ENCODE measurements around the gene UGT1A3.
"Not testable (repeated sequence)": the region's sequence is repeated elsewhere in the genome, so short reads cannot be mapped to it uniquely, and the experiment has no call there.

Gene UGT1A3

GRCh38 chr2:233707940-233708644, 20.8 kb upstream of the UGT1A3 start:
- no peak for DNase-seq (ENCODE audit: low spot score)

DNA sequence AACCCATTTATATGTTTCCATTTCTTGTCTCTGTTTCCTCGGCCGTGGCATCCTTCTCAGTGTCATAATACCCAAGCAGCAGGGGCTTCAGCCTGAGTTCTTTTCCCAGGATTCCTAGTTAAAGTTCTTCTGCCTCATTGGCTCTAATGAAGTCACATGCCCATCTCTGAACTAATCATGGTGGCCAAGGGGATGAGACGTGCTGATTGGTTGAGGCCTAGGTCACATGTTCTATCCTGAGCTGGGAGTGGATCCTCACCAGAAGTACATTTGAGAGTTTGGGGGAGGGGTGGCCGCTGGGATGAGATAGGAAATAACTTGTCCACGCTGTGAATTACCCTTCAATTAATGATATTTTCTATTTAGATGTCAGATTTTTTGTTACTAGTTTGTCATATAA, 19.9 kb upstream of the UGT1A3 start:
- no peak for DNase-seq (ENCODE audit: low spot score)

DNA sequence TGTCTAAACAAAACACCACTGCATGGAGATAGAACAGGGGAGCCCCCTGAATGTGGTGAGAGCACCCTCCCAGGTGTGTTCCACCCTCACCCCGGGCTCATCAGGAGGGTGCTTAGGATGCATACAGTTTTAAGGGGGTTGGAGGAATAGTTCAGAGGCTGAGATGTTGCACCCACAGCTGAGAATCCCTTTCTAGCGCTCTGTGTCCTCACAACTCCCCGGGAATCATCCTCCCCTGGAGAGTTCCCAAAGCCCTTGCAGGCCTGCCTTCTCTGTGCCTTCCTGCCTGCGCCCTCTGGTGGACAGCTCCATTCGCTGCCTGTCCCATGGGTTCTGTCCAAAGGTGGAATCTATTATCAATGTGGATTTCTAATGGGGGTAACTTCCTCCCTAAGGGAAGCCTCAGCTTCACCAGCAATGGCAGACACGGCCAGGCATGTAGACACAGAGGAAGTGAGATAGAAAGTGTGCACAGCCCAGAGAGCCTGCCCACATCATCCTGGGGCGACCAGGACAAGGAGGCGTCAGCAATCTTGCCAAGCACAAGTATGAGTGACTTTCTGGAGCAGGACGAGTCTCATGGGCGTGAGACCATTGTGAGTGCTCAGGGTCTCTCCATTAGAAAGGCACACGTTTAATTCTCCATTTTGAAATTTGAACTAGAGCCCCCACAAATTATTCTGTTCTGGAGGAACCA, 17.4 kb upstream of the UGT1A3 start:
- peak; percentile 52 for DNase-seq (ENCODE audit: low spot score)

GRCh38 chr2:233712611-233713261, 16.1 kb upstream of the UGT1A3 start, which contains the start of gene UGT1A5:
Gene UGT1A5, plus strand, starts transcription at chr2:233712907. Its CDS starts 85 bp downstream, at chr2:233712992.
- no peak for DNase-seq (ENCODE audit: low spot score)

GRCh38 chr2:233713262-233713615, 15.6 kb upstream of the UGT1A3 start:
- DNase-seq (ENCODE audit: low spot score), result no peak

GRCh38 chr2:233714121-233714520, 14.7 kb upstream of the UGT1A3 start:
- no peak for DNase-seq (ENCODE audit: low spot score)

DNA sequence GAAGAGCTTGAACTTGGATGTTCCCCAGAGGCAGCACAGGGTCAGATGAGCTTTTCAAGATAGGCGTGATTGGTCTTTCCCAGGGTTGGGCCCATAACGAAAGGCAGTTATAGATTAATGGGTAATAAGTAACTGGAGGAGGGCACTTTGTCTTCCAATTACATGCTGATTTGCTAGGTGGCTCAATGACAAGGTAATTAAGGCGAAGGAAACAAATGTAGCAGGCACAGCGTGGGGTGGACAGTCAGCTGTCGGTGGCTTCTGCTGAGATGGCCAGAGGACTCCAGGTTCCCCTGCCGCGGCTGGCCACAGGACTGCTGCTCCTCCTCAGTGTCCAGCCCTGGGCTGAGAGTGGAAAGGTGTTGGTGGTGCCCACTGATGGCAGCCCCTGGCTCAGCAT, 10.3 kb upstream of the UGT1A3 start, which contains the start of gene UGT1A4:
TSS of gene UGT1A4 (plus strand) at position 185 of the 400 bp plus-strand sequence. CDS start at position 270, 85 bp downstream.
- no peak for DNase-seq (ENCODE audit: low spot score)

DNA sequence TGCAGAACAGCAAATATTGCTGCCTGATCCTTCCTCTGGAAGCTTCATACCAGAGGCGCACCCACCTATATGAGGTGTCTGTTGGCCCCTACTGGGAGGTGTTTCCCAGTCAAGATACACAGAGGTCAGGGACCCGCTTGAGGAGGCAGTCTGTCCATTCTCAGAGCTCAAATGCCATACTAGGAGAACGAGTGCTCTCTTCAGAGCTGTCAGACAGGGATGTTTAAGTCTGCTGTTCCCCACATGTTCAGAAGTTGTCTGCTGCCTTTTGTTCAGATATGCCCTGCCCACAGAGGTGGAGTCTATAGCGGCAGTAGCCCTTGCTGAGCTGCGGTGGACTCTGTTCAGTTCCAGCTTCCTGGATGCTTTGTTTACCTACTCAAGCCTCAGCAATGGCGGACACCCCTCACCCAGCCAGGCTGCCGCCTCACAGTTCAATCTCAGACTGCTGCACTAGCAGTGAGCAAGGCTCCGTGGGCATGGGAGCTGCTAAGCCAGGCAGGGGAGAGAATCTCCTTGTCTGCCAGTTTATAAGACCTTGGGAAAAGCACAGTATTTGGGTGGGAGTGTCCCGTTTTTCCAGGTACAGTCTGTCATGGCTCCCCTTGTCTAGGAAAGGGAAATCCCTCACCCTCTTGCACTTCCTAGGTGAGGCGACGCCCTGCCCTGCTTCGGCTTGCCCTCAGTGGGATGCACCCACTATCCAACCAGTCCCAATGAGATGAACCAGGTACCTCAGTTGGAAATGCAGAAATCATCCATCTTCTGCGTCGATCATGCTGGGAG, 8.2 kb downstream of the UGT1A3 start:
- DNase-seq (ENCODE audit: low spot score), result not testable (repeated sequence)

DNA sequence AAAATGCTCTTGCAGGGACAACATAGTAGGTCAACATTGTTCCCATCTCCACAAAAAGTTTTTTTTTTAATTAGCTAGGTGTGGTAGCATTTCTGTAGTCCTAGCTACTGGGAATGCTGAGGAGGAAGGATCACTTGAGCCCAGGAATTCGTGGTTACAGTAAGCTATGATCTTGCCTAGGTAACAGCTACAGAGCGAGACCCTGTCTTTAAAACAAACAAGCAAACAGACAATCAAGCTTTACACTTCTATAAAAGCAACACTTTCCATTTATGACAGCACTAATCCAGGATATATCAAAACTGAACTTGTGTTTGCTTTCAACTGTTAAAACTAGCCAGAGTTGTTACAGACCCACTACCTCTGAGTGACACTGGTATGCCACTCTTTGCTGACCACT, 12.0 kb downstream of the UGT1A3 start:
- DNase-seq (ENCODE audit: low spot score), result no peak

- no peak for DNase-seq (ENCODE audit: low spot score)
Observed at GRCh38 chr2:233743464-233744259, 14.8 kb downstream of the UGT1A3 start.

DNA sequence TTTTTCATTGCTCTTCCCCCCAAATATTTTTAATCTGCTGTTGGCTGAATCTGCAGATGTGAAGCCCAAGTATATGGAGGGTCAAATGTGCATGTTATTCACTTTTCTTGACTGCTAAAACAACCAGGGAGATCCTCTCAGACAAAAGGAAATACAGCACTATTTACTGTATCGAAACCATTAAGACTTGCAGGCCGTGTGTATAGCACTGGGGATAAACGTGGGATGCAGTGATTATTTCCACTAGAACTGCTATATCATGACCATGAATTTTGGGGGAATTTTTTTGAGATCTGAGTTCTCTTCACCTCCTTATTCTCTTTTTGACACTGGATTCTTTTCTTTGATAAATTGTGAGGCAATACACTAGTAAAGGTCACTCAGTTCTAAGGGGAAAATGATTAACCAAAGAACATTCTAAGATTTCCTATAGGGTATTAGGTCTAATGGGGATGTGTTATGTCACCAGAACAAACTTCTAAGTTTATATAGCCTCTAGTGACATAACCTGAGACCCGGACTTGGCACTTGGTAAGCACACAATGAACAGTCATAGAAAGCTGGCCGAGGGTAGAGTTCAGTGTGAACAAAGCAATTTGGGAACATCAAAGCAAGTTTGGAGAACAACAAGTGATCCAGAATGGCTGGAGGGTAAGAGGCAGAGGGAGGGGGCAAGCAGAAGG, 16.4 kb downstream of the UGT1A3 start:
- no peak for DNase-seq (ENCODE audit: low spot score)

DNA sequence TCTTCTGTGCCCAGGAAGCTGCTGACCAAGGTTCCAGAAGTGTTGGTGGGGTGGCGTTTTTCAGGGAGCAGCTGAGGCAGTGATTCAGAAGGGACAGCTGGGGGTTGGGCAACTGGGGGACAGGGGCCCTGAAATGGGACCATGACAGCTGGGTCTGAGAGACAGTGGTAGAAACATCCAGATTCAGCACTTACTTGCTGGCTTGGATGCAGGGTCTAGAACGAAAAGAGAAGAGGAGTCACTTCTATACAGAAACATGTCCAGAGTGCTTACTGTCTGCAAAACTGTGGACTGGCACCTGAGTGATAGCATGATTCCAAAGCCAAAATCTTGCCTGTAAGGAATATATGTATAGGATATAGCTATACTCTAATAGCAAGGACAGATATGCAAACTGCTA, 17.0 kb downstream of the UGT1A3 start:
- DNase-seq (ENCODE audit: low spot score), result not testable (repeated sequence)

- DNase-seq (ENCODE audit: low spot score), result no peak
Observed at GRCh38 chr2:233746475-233747282, 17.8 kb downstream of the UGT1A3 start.

GRCh38 chr2:233747283-233747544, 18.4 kb downstream of the UGT1A3 start:
- no peak for DNase-seq (ENCODE audit: low spot score)

DNA sequence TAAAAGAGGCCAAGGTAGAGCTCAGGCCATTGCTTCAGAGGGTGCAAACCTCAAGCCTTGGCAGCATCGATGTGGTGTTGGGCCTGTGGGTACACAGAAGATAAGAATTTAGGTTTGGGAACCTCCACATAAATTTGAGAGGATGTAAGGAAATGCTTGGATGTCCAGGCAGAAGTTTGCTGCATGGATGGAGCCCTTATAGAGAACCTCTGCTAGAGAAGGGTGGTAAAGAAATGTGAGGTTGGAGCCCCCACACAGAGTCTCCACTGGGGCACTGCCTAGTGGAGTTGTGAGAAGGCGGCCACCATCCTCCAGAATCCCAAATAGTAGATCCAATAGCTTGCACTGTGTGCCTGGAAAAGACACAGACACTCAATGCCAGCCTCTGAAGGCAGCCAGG, 21.8 kb downstream of the UGT1A3 start:
- DNase-seq (ENCODE audit: low spot score), result not testable (repeated sequence)

GRCh38 chr2:233751212-233752009, 22.6 kb downstream of the UGT1A3 start:
- not testable (repeated sequence) for DNase-seq (ENCODE audit: low spot score)

GRCh38 chr2:233754872-233755611, 26.2 kb downstream of the UGT1A3 start:
- DNase-seq (ENCODE audit: low spot score), result no peak

GRCh38 chr2:233756429-233757081, 27.7 kb downstream of the UGT1A3 start:
- no peak for DNase-seq (ENCODE audit: low spot score)

Measured in cerebellar cortex (tissue), 1 donor.